ENCODE measurements around the gene ZNF423.

The ZNF423 gene

GRCh38 chr16:49659356-49659755 is 196.6 kb downstream of the ZNF423 start:
- DNase-seq: no peak

DNA sequence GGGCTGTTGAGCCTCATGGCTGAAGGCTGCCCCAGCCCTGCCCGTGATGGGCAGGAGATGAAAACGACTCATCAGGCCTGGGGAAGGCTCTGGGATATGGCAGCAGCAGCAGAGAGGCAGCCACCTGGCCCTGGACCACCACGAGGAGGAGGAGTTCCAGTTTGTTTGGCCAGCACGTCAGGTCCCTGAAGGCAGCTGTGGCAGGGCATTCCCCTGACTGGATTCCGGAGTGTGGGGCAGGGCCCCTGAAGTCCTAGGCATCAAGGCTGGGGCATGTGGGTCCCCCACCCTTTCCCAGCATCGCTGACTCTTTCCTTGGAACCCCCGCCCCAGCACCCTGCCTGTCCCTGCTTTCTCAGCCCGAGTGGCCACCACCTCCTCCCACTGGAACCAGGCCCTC is 197.4 kb downstream of the ZNF423 start:
- DNase-seq: peak; percentile 10

DNA sequence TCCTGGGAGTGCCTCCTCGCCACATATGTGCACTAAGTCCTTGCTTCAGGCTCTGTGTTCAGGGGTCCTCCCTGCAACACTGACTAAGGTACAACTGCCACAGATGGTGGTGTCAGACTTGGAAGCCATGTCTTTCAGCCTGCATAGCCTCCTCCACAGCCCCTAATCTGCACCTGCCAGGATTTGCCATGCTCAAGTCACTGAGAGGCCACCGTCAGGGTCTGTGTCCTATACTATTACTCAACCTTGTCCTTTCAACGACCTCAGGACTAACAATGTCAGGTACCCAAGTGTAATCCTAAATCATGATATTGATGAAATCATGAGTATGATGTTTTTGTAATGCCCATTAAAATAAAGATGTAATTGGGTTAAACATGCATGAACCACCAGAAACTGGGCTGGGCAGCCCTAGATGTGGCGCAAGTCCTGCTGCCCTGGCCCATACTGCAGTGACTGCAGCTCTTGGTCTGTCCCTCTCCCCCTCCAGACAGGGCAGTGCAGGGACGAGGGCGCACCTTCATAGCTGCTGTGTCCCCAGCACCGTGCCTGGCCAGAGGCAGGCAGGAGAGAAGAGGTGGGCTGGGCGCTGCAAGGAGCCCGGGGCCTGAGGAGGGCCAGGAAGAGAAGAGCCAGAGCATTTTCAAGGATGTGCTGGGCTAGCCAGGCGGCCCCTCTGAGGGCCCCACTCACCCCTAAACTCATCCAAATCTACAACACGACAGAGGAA is 198.0 kb downstream of the ZNF423 start:
- DNase-seq: no peak

DNA sequence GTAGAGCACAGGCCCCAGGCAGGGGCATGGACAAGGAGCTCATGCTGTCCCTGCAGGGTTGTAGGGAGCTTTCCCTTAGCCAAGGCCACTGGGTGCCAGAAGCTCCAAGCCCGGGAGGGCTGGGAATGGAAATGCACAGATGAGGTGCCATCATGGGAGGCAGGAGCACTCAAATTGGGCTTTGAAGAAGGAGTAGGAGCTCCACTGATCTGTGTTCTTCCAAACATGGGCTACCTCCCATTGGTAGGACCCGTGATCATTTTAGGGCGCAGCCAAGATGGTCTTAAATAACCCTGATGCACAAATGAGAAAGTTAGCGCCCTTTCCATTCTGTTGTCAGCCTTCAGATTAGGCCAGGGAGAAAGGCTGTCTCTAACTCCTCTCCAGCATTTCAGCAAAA is 201.5 kb downstream of the ZNF423 start:
- DNase-seq: no peak

DNA sequence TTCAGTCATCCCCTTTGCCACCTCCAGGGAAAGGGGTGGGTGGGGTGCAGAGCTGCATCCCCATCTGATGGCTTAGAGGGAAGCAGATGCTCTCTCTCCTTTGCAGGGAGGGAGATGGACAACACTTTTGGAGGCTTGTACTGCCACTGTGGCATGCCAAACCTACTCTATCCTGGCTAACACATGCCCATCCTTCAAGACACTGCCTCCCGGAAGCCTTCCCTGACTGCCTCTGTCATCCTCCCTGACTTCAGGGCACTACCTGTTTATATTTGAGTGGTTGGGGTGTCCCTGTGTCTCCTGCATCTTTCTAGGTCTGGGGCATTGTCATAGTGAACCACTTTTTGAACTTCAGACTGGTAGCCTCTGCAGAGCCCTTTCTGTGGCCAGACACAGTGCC is 202.3 kb downstream of the ZNF423 start:
- DNase-seq: no peak

GRCh38 chr16:49653173-49653570 is 202.7 kb downstream of the ZNF423 start:
- no peak for DNase-seq

DNA sequence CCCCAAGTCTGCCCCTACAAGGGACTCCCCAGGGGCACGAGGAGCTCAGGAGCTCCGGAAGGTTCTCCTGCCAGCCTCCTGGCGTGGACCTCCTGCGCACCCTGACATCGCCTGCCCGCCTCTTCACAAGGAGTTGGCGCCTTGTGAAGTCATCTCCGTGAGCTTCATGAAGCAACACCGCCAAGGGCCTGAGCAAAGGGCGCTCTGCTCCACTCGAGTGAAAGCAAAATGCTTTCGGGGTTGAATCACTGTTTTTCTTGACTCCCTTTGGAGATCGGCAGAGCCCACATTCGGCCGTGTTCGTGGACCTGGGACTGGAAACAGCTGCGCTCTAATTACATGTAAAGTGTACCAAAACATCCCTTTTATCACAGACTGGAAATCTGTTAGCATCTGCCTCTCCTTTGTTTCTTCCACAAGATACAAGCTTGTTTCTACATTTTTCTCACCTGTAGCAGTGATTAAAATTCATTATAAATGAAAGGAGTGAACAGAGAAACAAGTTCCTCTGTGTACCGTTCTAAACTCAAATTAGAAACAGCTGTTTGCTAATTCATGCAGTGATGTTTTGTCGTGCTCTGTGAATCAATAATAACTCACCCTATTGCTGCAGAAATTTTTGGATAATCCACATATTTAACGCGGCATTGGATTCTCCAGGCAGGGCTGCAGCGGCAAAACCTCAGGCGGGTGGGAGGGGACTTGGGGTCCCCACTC is 203.3 kb downstream of the ZNF423 start:
- DNase-seq: no peak

GRCh38 chr16:49651996-49652395 is 203.9 kb downstream of the ZNF423 start:
- no peak for DNase-seq

GRCh38 chr16:49651226-49651625 is 204.7 kb downstream of the ZNF423 start:
- no peak for DNase-seq

DNA sequence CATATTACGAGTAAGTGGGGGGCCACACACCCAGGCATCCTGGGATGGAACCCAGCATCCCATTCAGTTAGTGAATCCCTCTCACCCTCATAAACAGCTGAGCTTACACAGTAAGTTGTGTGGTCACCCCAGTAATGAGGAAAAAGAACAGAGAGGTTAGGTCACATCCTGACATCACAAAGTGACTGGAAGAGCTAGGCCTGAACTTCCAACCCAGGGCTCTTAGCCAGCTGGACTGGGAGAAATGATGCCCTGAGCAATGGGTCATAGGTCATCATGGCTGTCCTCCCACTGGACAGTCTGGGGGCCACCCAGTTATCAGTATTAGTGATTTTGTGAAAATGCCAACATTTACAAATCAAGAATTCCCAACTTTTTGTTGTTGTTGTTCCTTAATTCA is 205.3 kb downstream of the ZNF423 start:
- DNase-seq: no peak

GRCh38 chr16:49649013-49649765 is 206.7 kb downstream of the ZNF423 start:
- peak; percentile 26 for DNase-seq

- no peak for DNase-seq
These were observed 208.2 kb downstream of the ZNF423 start for GRCh38 chr16:49647673-49648072.

DNA sequence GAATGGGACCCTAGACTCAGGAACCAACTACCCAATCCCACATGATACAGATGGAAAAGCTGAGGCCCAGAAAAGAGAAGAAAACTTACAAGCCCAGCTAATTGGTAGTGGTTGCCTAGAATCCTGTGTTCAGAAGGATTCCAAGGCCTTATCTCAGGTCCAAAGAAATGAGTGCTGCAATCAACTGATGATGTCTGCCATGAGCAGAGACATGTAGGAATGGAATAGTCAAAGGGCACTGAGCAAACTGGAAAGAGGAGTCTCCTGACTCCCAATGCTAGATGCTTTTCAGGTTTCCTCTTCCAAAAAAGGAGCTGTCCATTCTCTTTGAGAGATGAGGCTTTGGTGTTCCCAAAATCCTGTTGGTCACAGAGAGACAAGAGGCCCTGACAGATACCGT is 210.6 kb downstream of the ZNF423 start:
- no peak for DNase-seq

DNA sequence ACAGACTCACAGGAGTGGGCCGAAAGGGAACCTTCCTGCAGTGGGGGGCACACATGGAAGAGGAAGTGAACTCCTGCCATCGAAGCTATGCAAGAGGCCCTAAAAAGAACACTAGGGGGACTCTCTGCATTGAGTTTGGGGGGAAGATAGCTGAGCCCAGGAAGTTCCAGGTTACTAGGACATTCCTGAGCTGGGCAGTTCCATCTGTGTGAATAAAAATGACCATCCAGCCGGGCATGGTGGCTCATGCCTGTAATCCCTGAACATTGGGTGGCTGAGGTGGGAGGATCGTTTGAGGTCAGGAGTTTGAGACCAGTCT is 211.8 kb downstream of the ZNF423 start:
- DNase-seq: no peak

DNA sequence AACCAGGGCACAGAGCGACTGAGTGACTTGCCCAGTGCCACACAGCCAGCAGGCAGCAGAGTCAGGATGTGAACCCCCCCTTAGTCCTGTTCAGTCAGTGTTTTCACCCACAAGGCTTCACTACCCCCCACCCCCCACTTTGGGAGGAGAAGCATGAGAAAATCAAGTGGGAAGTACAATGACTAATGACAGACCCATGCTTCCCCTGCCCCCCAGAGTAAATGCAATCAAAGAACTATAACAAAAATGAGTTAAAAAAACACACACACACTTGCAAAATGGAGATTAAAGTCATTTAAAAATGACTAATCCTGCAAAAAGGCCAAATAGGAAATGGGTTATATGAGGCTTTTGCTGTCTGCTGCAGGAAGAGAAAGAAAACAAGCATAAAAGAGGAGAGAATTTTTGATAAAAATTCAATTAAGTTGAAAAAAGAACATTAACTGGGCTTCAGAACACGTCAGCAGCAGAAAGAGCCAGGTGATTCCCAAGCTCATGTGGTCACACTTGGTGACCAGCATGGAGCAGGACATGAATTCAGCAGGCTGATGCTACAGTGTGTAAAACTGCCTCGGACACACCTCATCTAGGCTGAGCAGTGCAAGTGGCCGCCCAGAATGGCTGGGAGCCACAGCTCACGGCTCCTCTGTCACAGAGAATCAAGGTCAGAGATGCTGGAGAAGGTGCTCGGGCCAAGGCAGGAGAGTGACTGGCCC is 212.3 kb downstream of the ZNF423 start:
- no peak for DNase-seq

- no peak for DNase-seq
These were observed 214.7 kb downstream of the ZNF423 start for GRCh38 chr16:49641250-49641649.

DNA sequence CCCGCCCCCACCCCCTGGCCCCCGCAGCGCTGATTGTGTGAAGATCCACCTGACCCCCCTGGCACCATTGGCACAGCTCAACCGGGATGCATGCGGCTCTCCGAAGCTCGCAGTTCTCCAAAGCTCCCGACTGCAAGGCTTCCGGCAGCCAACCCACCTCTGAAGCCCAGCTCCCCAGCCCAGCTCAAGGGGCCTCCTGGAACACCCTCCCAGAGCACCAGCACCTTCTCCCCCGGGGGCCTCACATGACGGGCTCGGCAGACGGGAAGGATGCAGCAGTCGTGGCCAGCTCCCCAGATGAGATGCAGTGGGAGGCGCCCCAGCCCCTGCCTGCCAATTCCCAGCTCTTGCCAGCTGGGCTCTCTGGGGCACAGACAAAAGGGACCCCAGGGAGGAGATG is 215.3 kb downstream of the ZNF423 start:
- DNase-seq: no peak

DNA sequence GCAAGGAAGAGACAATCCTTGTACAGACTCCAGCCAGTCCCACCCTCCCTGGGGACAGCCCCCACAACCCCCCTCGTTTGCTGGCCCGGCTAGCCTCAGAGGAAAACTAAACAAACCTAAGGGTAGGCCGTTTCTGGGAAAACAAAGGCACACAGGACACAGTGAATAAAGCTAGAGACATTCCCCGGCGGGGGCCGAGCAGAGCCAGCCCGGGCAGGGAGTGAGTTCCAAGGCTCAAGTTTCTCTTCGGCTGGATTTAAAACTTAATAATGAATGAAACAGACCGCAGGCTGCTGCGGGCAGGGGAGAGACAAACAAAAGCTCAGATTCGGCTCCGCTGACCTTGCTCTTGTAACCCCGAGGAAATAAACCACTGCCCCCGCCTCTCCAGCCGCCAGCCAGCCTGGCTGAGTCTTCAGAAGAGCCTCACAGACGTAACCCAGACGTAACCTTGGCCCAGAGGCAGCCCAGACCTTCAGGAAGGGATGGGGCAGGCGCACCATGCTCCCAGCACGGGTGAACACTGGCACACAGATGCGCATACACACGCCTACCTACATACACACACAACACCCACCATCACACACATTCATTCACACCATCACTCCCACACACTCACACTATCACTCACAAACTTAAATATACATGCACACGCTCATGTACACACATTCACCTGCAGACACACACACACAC is 216.0 kb downstream of the ZNF423 start:
- no peak for DNase-seq

DNA sequence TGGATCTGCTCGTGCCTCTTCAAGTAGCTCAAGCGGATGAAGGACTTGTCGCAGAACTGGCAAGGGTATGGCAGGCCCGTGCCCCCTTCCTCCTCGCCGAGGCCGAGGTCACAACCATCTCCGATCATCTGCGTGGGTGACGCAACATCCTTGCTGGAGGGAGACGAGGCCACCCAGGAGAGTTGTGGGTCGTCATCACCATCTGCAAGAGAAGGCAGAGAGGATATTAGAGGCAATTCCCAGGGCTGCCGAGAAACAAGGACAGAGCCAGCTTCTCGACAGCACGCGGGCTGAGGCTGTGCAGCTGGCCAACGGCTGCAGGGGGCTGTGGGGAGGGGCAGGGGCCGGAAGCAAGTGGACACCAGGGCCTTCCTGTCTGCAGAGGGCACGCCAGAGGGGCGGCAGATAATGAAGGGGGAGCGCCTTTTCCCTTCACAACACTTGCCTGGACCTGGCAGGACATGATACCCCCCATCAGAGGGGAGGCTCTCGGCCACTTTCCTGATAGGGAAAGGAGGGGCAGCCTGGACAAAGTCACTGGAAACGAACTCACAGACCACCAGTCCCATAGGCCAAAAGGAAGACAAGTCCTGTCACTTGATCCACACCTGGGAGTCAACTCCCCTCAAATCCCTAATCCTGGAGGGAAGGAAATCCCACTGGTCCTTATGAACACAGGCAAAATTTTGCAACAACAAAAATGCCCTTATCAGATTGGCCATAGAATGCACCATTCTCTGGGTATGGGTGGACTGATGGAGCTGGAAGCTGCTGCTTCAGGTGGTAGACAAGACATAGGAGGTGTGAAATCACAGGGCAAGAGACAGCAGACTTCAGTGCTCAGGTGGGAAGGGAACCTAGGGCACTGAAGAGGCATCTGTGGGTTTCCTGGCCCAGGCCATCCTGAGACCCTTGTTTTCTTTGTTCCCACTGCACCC is 217.0 kb downstream of the ZNF423 start:
- DNase-seq: no peak

DNA sequence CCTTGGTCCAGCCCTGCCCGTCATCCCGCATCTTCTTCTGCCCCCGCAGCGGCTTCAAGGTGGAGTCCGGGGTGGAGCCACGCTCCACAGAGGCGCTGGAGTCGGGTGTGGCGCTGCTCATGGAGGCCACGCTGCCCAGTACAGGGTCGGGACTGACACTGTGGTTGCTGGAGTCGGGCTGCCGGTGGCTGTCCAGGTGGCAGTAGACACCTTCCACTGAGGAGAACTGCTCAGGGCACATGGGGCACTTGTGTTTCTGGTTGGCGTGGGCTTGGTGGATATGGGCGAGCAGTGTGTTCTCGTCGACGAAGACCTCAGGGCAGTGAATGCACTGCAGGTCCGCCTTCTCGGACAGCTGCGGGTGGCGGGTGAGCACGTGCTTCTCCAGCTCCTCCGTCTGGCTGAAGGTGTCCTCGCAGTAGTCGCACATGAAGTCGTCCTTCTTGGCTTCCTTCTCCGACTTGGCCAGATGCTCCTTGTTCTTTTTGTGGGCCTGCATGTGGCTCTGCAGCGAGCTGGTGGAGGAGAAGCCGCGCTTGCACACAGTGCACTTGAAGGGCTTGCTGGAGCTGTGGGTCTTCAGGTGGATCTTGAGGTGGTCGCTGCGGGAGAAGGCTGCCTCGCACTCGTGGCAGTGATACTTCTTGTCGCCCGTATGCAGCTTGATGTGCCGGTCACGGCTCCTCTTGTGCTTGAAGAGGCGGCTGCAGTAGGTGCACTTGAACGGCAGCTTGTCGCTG is 217.8 kb downstream of the ZNF423 start:
- DNase-seq: no peak

DNA sequence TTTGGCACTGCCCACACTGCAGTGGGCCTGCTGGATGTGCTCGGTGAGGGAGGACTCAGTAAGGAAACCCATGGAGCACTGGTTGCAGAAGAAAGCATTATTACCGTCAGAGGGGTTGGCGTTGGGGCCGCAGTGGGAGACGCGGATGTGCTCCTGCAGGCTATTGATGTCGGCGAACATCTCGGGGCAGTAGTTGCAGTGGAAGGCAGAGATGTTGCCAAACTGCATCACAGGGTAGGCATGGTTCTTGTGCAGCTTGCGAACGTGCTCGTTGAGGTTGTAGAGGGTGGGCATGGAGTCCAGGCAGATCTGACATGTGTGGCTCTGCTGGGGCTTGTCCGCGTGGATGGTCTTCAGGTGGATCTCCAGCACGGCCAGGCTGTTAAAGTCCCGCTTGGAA is 218.4 kb downstream of the ZNF423 start:
- no peak for DNase-seq

Measured in T1000 (cell line).